H1 (cell line): Measurements from ENCODE around the gene RBSN. TPM values are rescaled to one million over a fixed set of nuclear protein-coding genes. Genes with fewer than 3 reads are reported as not detected.

Source experiments
- GABPA ChIP-seq: IDR thresholded peaks from 2 replicates; pipeline ENCODE4 v1.6.1; 2011; ENCODE audit warnings: mild to moderate bottlenecking, low read length, moderate library complexity, borderline replicate concordance; ENCODE audit not compliant: insufficient read depth
- polyA plus RNA-seq, 7 experiments: library from polyadenylated mRNA; depleted of rRNA in 3 of 7; stranded (reverse) in 5 of 7; unstranded in 2 of 7; fragments of >200 nt in 5 of 7; fragments of 200-250 nt in 2 of 7; gene quantifications; 1 replicate in 5 of 7; 2 replicates in 1 of 7; 4 replicates in 1 of 7; pipeline versions ENCODE4 v1.2.1 to v1.2.3, GENCODE V29; 2011 to 2013; ENCODE audit warnings: missing spikeins in 2 of 7, mixed read lengths in 2 of 7
- total RNA-seq: library from RNA; stranded (reverse); fragmentation: NEBNext Ultra II Directional; extraction: Animal tissue kit (Norgen Biotek cat#: 25700); gene quantifications from 2 replicates; pipeline ENCODE4 v1.2.1, GENCODE V29; 2021

The RBSN gene
- total and polyA plus RNA-seq, 2 of the 8 experiments (the other 6 are each of a cell fraction or from before 2014, with no cell fraction given), result 5.9 to 20.0 TPM

DNA sequence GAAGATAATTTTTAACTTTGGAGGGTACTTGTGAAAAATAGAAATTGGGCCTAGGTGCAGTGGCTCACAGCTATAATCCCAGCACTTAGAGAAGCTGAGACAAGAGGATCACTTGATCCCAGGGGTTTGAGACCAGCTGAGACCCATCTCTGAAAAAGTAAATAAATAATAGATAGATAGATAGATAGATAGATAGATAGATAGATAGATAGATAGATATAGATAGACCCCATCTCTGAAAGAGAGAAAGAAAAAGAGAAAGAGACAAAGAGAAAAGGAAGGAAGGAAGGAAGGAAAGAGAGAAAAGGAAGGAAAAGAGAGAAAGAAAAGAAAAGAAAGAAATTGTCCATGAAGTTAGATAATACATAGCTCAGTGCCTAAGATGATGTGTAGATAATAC, 69.3 kb downstream of the RBSN start (continued):
- TF ChIP-seq GABPA, result no peak
